GF-D8 (cell line): ENCODE results near the gene ENGASE.
"Not testable (repeated sequence)": the region's sequence is repeated elsewhere in the genome, so short reads cannot be mapped to it uniquely, and the experiment has no call there.

ENCODE experiments used
- DNase-seq: peaks from one replicate; lab custom pipeline; 2025; lab: John Stamatoyannopoulos, UW

ENGASE gene, protein sequence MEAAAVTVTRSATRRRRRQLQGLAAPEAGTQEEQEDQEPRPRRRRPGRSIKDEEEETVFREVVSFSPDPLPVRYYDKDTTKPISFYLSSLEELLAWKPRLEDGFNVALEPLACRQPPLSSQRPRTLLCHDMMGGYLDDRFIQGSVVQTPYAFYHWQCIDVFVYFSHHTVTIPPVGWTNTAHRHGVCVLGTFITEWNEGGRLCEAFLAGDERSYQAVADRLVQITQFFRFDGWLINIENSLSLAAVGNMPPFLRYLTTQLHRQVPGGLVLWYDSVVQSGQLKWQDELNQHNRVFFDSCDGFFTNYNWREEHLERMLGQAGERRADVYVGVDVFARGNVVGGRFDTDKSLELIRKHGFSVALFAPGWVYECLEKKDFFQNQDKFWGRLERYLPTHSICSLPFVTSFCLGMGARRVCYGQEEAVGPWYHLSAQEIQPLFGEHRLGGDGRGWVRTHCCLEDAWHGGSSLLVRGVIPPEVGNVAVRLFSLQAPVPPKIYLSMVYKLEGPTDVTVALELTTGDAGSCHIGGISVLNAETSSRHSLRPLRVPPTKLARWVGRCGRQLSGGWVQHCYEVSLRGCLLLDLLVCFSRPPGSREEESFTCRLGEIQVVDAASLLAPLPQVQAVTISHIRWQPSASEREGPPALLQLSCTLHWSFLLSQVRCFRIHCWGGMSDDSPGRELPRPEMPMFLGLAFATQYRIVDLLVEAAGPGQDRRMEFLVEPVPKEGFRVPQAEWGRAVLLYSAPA

GRCh38 chr17:79074649-79075445, at the start of gene ENGASE:
TSS of gene ENGASE (plus strand) at chr17:79074824. CDS start at chr17:79074945, 121 bp downstream.
- peak; percentile 88 for DNase-seq

DNA sequence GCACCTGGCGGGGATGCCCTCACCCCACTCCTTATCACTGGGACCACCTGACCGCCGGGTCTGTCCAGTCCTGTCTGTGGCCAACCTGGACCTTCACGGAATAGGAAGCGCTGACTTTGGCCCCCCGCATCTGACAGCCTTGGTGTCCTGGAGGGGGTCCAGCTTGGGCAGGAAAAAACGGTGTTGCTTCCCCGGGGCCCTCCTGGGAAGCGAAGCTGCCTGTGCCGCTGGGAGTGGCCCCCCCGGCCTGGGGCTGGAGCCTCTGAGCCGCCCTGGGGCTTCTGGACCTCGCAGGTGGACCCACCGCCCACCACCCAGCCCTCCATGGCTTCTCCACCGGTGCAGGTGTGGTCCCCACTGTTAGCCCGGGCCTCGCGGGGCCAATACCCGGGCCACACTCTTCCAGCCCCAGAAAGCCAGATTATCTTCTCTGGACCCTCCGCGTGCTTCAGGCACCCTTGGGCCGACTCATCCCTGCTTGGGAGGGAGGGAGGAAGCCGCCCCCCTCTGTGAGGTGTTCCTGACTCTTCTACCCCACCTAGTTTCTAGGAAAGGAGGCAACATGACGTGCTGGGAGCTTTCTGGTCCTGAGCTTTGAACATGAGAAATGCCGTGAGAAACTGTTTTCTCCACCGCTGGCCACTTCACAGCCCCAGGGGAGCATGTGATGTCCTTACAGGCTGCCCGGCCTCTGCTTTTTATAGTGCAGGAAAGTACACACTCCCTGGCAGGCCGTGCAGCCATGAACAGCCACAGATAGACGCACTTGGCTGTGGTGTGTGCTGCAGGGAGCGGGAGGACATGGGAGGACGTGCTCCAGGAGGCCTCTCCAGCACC, 49.5 kb upstream of the ENGASE start:
- DNase-seq: no peak

- no peak for DNase-seq
These were observed 48.0 kb upstream of the ENGASE start for GRCh38 chr17:79026376-79027273.

DNA sequence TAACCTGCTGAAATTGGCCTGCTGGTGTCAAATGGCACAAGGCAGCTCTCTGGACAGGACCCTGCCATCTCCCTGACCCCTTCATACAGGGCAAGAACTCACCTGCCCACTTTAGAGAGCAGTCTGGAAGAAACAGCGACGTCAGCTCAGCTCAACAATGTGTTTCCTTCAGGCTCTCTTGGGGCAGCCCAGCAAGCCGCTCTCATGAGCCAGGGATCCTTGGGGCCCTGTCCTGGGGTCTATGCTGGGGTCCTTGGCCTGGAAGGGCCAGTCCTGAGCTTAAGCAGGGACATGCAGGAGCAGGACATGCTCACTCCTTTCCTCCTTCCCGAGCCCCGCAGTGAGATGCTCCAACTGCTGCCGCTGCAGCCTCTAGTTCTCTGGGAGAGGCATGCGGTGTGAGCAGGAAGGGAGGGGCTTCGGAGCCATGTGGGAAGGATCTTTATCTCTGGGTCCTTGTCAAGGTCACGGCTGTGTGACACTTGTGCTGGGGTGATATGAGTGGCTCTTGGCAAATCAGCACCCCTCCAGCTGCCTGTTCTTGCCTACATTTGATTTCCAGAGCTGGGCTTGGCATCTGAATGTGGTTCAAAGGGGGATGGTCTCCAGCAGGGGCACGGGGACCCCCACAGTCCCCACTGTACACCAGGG, 47.2 kb upstream of the ENGASE start:
- DNase-seq: no peak

- no peak for DNase-seq
These were observed 46.6 kb upstream of the ENGASE start for GRCh38 chr17:79027925-79028491.

DNA sequence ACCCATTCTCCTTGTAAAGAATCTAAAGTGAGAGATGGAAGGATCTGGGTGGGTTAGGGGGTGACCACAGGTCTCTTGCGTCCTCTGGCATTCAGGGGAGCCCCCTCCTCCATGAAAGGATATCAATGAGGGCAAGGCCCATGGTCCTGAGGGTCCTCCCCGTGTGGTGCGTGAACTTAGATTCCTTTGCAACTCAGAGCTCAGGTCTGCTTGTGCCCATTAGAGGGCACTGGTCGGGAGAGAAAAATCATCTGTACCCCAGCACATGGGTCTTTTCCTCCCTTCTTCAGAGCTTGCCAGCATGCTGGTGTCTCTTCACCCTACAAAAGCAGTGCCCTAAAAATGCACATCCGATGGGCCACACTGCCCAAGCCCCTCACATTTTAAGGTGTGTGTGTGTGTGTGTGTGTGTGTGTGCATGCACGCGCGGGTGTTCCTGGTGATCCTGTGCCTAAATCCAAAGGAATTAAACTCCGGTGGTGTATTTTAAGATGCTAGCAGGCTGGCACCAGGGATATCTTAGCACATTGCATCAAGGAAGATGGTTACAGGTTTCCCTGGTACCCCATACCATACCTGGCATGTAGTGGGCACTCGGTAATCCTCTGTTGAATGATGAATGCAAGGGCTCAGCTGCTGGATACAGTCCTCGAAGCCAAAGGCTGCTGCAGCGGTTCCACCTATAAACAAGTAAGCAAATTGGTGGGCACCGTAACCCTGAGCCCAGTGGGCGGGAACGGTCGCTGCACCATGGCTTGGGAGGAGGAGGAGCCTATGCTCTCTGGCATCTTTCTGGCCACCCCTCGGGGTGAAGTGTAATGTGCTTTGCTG, 45.9 kb upstream of the ENGASE start:
- DNase-seq: no peak

DNA sequence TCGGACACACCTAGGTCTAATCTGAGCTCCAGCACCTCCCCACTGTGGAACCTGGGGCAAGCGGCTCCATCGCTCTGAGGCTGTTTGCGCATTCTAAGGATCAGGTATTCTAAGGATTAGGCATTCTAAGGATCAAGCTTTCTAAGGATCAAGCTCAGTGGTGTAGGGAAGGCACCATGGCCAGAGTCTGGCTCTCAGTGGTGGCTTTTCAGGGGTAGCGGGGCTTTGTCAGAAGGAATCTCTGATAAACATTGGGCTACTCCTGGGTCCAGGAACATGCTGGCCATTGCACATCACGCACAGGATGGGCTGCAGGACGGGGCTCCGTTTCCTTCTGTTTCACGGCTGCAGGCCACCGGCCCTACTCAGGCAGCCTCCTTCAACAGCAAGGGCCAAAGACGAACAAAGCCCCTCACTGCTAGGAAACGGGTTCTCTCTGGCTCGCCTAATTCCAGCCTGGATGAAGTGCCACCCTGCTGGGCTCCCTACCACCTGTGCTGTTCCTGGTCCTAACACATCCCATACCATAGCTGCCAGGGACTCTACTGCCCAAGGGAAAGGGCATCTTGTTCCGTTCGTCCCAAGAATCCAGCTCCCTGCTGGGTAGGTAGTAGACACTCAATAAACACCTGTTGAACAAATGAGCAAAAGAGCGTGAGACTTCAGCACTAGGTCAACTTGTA, 45.2 kb upstream of the ENGASE start:
- DNase-seq: no peak

- not testable (repeated sequence) for DNase-seq
These were observed 44.0 kb upstream of the ENGASE start for GRCh38 chr17:79030636-79031035.

GRCh38 chr17:79031996-79032875, 42.4 kb upstream of the ENGASE start:
- no peak for DNase-seq

- DNase-seq: no peak
These were observed 41.5 kb upstream of the ENGASE start for GRCh38 chr17:79033046-79033616.

- DNase-seq: no peak
These were observed 40.7 kb upstream of the ENGASE start for GRCh38 chr17:79033741-79034501.

GRCh38 chr17:79034931-79035485, 39.6 kb upstream of the ENGASE start:
- DNase-seq: no peak

- DNase-seq: no peak
These were observed 38.9 kb upstream of the ENGASE start for GRCh38 chr17:79035686-79036085.

GRCh38 chr17:79036181-79036580, 38.4 kb upstream of the ENGASE start:
- DNase-seq: no peak

- no peak for DNase-seq
These were observed 38.0 kb upstream of the ENGASE start for GRCh38 chr17:79036596-79036995.
